Endothelial cell of umbilical vein (primary cell): ENCODE data around the gene CD200R1L.

ENCODE experiments used
- CTCF ChIP-seq, 2 donors: IDR thresholded peaks; 1 replicate in 1 of 2; 2 replicates in 1 of 2; pipeline ENCODE4 v1.5.1; 2011; ENCODE audit warnings: low read length in 2 of 2, mild to moderate bottlenecking in 2 of 2, moderate library complexity in 2 of 2, control low read depth in 1 of 2, inconsistent platforms in 1 of 2, low read depth in 1 of 2; ENCODE audit not compliant: insufficient read depth in 1 of 2; ENCODE audit errors: extremely low read depth in 1 of 2
- EZH2 ChIP-seq: IDR thresholded peaks from 2 replicates; pipeline ENCODE4 v1.6.1; 2012; ENCODE audit warnings: borderline replicate concordance, low read depth, mild to moderate bottlenecking, moderate library complexity, low read length, inconsistent platforms; ENCODE audit not compliant: severe bottlenecking
- POLR2A ChIP-seq: IDR thresholded peaks from 2 replicates; pipeline ENCODE4 v1.6.1; 2012; ENCODE audit warnings: low read depth, mild to moderate bottlenecking, control low read depth, low read length

DNA sequence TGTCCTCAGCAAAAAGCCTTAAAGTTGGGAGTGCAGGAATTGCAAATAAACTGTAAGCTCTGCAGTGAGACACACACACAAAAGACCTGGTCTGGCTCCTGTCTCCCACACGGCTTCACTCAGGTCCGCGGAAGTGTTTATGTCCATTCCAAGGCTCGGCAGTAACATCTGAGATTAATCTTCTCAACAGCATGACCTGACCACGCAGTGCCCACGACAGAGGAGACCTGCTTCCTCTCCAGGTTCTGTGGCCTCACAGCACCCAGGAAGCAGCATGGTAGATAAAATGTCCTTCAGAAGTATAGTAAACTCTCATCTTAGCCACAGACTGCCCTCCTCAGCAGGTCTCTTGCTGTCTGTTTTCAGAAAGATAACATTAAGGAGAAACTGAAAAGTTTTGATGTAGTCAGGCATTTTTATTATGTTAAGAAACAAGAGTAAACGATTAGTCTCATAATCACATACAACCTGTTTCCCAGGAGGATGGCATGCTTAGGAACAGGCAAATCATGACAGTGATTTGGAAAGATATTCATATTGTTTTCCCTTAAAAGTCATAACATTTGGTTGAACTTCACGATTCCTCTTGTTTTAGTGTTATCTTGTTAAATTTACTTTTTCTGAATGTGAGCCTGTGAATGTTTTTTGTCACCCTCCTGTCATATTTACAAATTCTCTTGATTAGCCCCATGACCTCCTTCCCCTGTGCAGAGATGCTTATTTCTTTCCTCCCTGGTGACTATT lies 34.6 kb downstream of the CD200R1L start:
- TF ChIP-seq CTCF (IDR thresholded peaks at IDR 0.05; ENCODE audit: extremely low read depth in 1 of 2, insufficient read depth in 1 of 2, low read depth in 1 of 2, low read length in 2 of 2) (no peak), EZH2 (no peak), POLR2A (no peak)
